ENCODE results near the gene CTSK. TPM values are rescaled to one million over a fixed set of nuclear protein-coding genes. Genes with fewer than 3 reads are reported as not detected.
"Not testable (repeated sequence)": the region's sequence is repeated elsewhere in the genome, so short reads cannot be mapped to it uniquely, and the experiment has no call there.

The CTSK gene
- total RNA-seq, 1 experiment from 2014 or later = 5.6 TPM

- Histone ChIP-seq H3K36me3 (ENCODE audit: low read depth, low read length) (no peaks in the 10 kb centered on the region), H3K79me2 (ENCODE audit: low read length) (no peaks in the 10 kb centered on the region), H3K4me1 (ENCODE audit: insufficient read depth, low read length) (no peaks in the 10 kb centered on the region), H3K4me2 (ENCODE audit: low read length) (no peak overlapping the region), H3K9me3 (ENCODE audit: low read length) (no peaks in the 10 kb centered on the region), H3K4me3 (ENCODE audit: low read length) (no peak overlapping the region), H3K9me2 (replicated peaks; ENCODE audit: low read length) (no peaks in the 10 kb centered on the region), H4K20me1 (ENCODE audit: low read length) (no peaks in the 10 kb centered on the region), H3K27me3 (ENCODE audit: low read length) (no peaks in the 10 kb centered on the region), H2AFZ (ENCODE audit: low read length) (no peak overlapping the region), H3F3A (ENCODE audit: low read length, unreplicated experiment) (no peaks in the 10 kb centered on the region), H3K27ac (ENCODE audit: low read length) (no peak overlapping the region), H3K9ac (ENCODE audit: low read length) (no peak overlapping the region)
- BruUV-seq (replicated peaks) = no TSS peak
- intact Hi-C loops (cut with micrococcal nuclease) = no loop called here
- ATAC-seq (no peak), DNase-seq (no peak)
- ChIA-PET CTCF (no interaction called here), POLR2A (ENCODE audit: unreplicated experiment) (no interaction called here)
- TF ChIP-seq CTCF (conservative IDR thresholded peaks at IDR 0.05; ENCODE audit: low read depth, low read length) (no peak), EZH2phosphoT487 (IDR thresholded peaks at IDR 0.05; ENCODE audit: borderline replicate concordance, low read length) (no peak), EZH2 (IDR thresholded peaks at IDR 0.05; ENCODE audit: low read length, unreplicated experiment) (no peak)
These were observed 29.7 kb downstream of the CTSK start for GRCh38 chr1:150778409-150778808.

- no peaks in the 10 kb centered on the region for H3K36me3 ChIP-seq (ENCODE audit: low read depth, low read length)
- intact Hi-C loops (cut with micrococcal nuclease) = no loop called here
- BruUV-seq (replicated peaks) = no TSS peak
These were observed 30.5 kb downstream of the CTSK start for GRCh38 chr1:150777544-150777943.

GRCh38 chr1:150775931-150776505 lies 32.0 kb downstream of the CTSK start:
- CTCF ChIA-PET = interaction anchor here (0.6 kb wide), 1 partner anchor 69 kb away, joined by 3 read pairs; no protein-coding TSS in a partner anchor
- BruUV-seq (replicated peaks) = not testable (repeated sequence)

More at GRCh38 chr1:150777544-150777943, 30.5 kb downstream of the CTSK start:
- Histone ChIP-seq H3K4me2 (ENCODE audit: low read length) (no peak overlapping the region), H3K79me2 (ENCODE audit: low read length) (no peaks in the 10 kb centered on the region), H4K20me1 (ENCODE audit: low read length) (no peaks in the 10 kb centered on the region), H3K27ac (ENCODE audit: low read length) (no peak overlapping the region), H3K4me1 (ENCODE audit: insufficient read depth, low read length) (no peaks in the 10 kb centered on the region), H2AFZ (ENCODE audit: low read length) (no peak overlapping the region), H3K4me3 (ENCODE audit: low read length) (no peak overlapping the region), H3F3A (ENCODE audit: low read length, unreplicated experiment) (no peaks in the 10 kb centered on the region), H3K9me2 (replicated peaks; ENCODE audit: low read length) (no peaks in the 10 kb centered on the region), H3K9ac (ENCODE audit: low read length) (no peak overlapping the region), H3K9me3 (ENCODE audit: low read length) (no peaks in the 10 kb centered on the region), H3K27me3 (ENCODE audit: low read length) (no peaks in the 10 kb centered on the region)
- no peak for ATAC-seq
- ChIA-PET CTCF (interaction anchor here (0.7 kb wide), 1 partner anchor 36 kb away, joined by 3 read pairs; no protein-coding TSS in a partner anchor), POLR2A (ENCODE audit: unreplicated experiment) (no interaction called here)
- TF ChIP-seq EZH2 (IDR thresholded peaks at IDR 0.05; ENCODE audit: low read length, unreplicated experiment) (no peak), EZH2phosphoT487 (IDR thresholded peaks at IDR 0.05; ENCODE audit: borderline replicate concordance, low read length) (no peak), CTCF (conservative IDR thresholded peaks at IDR 0.05; ENCODE audit: low read depth, low read length) (no peak)
- DNase-seq = peak; percentile 23

More at GRCh38 chr1:150775931-150776505, 32.0 kb downstream of the CTSK start:
- DNase-seq; H3K4me2 ChIP-seq (ENCODE audit: low read length); POLR2A ChIA-PET (ENCODE audit: unreplicated experiment); H3K9me2 ChIP-seq (replicated peaks; ENCODE audit: low read length); ATAC-seq; H3K9ac ChIP-seq (ENCODE audit: low read length); H2AFZ ChIP-seq (ENCODE audit: low read length); H3K9me3 ChIP-seq (ENCODE audit: low read length); H3K36me3 ChIP-seq (ENCODE audit: low read depth, low read length); H3K27me3 ChIP-seq (ENCODE audit: low read length); H3K79me2 ChIP-seq (ENCODE audit: low read length); H3K4me3 ChIP-seq (ENCODE audit: low read length); H3F3A ChIP-seq (ENCODE audit: low read length, unreplicated experiment); H3K27ac ChIP-seq (ENCODE audit: low read length); intact Hi-C loops (cut with micrococcal nuclease); H4K20me1 ChIP-seq (ENCODE audit: low read length); H3K4me1 ChIP-seq (ENCODE audit: insufficient read depth, low read length): not testable (repeated sequence)
